ENCODE data around the gene FLT3LG.

The FLT3LG gene

GRCh38 chr19:49489601-49490167 is 15.7 kb downstream of the FLT3LG start:
- DNase-seq, result peak; percentile 62

- DNase-seq, result no peak
These were observed 16.4 kb downstream of the FLT3LG start for GRCh38 chr19:49490287-49491029.

GRCh38 chr19:49491030-49491803 is 17.2 kb downstream of the FLT3LG start:
- no peak for DNase-seq

GRCh38 chr19:49491804-49492572 is 18.0 kb downstream of the FLT3LG start:
- no peak for DNase-seq

GRCh38 chr19:49492573-49493405 is 18.8 kb downstream of the FLT3LG start:
- DNase-seq, result peak; percentile 27

GRCh38 chr19:49496574-49497008 is 22.6 kb downstream of the FLT3LG start:
- no peak for DNase-seq

GRCh38 chr19:49497047-49497788 is 23.2 kb downstream of the FLT3LG start:
- peak; percentile 87 for DNase-seq

- DNase-seq, result peak; percentile 41
These were observed 23.7 kb downstream of the FLT3LG start for GRCh38 chr19:49497789-49498103.

GRCh38 chr19:49498475-49498874 is 24.5 kb downstream of the FLT3LG start:
- DNase-seq, result peak; percentile 36

GRCh38 chr19:49499030-49499670 is 25.1 kb downstream of the FLT3LG start:
- peak; percentile 66 for DNase-seq

GRCh38 chr19:49502866-49503581 is 29.0 kb downstream of the FLT3LG start:
- DNase-seq, result peak; percentile 77

- no peak for DNase-seq
These were observed 29.6 kb downstream of the FLT3LG start for GRCh38 chr19:49503582-49503962.

- peak; percentile 86 for DNase-seq
These were observed 32.6 kb downstream of the FLT3LG start for GRCh38 chr19:49506575-49507105.

- DNase-seq, result no peak
These were observed 33.9 kb downstream of the FLT3LG start for GRCh38 chr19:49507803-49508494.

GRCh38 chr19:49512970-49513745 is 39.1 kb downstream of the FLT3LG start:
- no peak for DNase-seq

- no peak for DNase-seq
These were observed 39.7 kb downstream of the FLT3LG start for GRCh38 chr19:49513746-49514118.

- no peak for DNase-seq
These were observed 40.1 kb downstream of the FLT3LG start for GRCh38 chr19:49514151-49514550.

- no peak for DNase-seq
These were observed 41.8 kb downstream of the FLT3LG start for GRCh38 chr19:49515767-49516166.

GRCh38 chr19:49518033-49518432 is 44.0 kb downstream of the FLT3LG start:
- no peak for DNase-seq
